Measurements from ENCODE around the gene WNT7B. TPM values are rescaled to one million over a fixed set of nuclear protein-coding genes. Genes with fewer than 3 reads are reported as not detected.

WNT7B gene
- total RNA-seq, 6 experiments from 2014 or later: 0.10 to 0.12 TPM; not detected in 4

GRCh38 chr22:45949258-45949870, 27.6 kb downstream of the WNT7B start:
- TF ChIP-seq CTCF (IDR thresholded peaks at IDR 0.05) (no peak), POLR2A (IDR thresholded peaks at IDR 0.05) (no peak)
- H3K4me3 ChIP-seq: no peak overlapping the region
- WGBS (ENCODE audit: insufficient coverage, low coverage, low lambda C conversion rate, missing lambda C conversion rate): 74% methylated on average over 9 of the region's 22 CpGs
- no peaks in the 10 kb centered on the region for H3K27me3 ChIP-seq
- H3K9me3 ChIP-seq: no peaks in the 10 kb centered on the region
- H3K4me1 ChIP-seq: no peaks in the 10 kb centered on the region
- no peaks in the 10 kb centered on the region for H3K36me3 ChIP-seq
- no peak for ATAC-seq
- H3K27ac ChIP-seq: no peak overlapping the region
- intact Hi-C loops (cut with DNase I): no loop called here
- no peak for DNase-seq

- Histone ChIP-seq H3K36me3 (no peaks in the 10 kb centered on the region), H3K27me3 (no peaks in the 10 kb centered on the region), H3K4me1 (no peaks in the 10 kb centered on the region), H3K27ac (no peak overlapping the region), H3K4me3 (no peak overlapping the region), H3K9me3 (no peaks in the 10 kb centered on the region)
- no peak for TF ChIP-seq CTCF (IDR thresholded peaks at IDR 0.05)
- TF ChIP-seq POLR2A (IDR thresholded peaks at IDR 0.05): no peak
- no CpG with 5 or more reads among the region's 21 CpGs for WGBS (ENCODE audit: insufficient coverage, low coverage, low lambda C conversion rate, missing lambda C conversion rate)
- DNase-seq: no peak
- ATAC-seq: peak in 1 of 4 donors; percentile 9
- intact Hi-C loops (cut with DNase I): no loop called here
Observed at GRCh38 chr22:45948081-45948648, 28.8 kb downstream of the WNT7B start.

- H3K27ac ChIP-seq: no peak overlapping the region
- no peaks in the 10 kb centered on the region for H3K27me3 ChIP-seq
- DNase-seq (no peak), ATAC-seq (no peak)
- no peaks in the 10 kb centered on the region for H3K9me3 ChIP-seq
- no peaks in the 10 kb centered on the region for H3K36me3 ChIP-seq
- TF ChIP-seq POLR2A (IDR thresholded peaks at IDR 0.05) (no peak), CTCF (IDR thresholded peaks at IDR 0.05) (no peak)
- no peaks in the 10 kb centered on the region for H3K4me1 ChIP-seq
- 71% methylated on average over 9 of the region's 17 CpGs for WGBS (ENCODE audit: insufficient coverage, low coverage, low lambda C conversion rate, missing lambda C conversion rate)
- intact Hi-C loops (cut with DNase I): no loop called here
- H3K4me3 ChIP-seq: no peak overlapping the region
Observed at GRCh38 chr22:45946805-45947600, 30.0 kb downstream of the WNT7B start.

- Histone ChIP-seq H3K9me3 (no peaks in the 10 kb centered on the region), H3K4me3 (no peak overlapping the region), H3K4me1 (no peaks in the 10 kb centered on the region), H3K27me3 (no peaks in the 10 kb centered on the region), H3K27ac (no peak overlapping the region), H3K36me3 (no peaks in the 10 kb centered on the region)
- no peak for ATAC-seq
- 59% methylated on average over 5 of the region's 18 CpGs for WGBS (ENCODE audit: insufficient coverage, low coverage, low lambda C conversion rate, missing lambda C conversion rate)
- TF ChIP-seq POLR2A (IDR thresholded peaks at IDR 0.05) (no peak), CTCF (IDR thresholded peaks at IDR 0.05) (no peak)
- intact Hi-C loops (cut with DNase I): no loop called here
- no peak for DNase-seq
Observed at GRCh38 chr22:45945621-45946106, 31.3 kb downstream of the WNT7B start.
